Measurements from ENCODE around the gene SNX32.

GRCh38 chr11:65849771-65850216, 16.0 kb downstream of the SNX32 start:
- no peak for TF ChIP-seq CTCF (IDR thresholded peaks at IDR 0.05; ENCODE audit: insufficient read depth, low read length, poor library complexity, severe bottlenecking)
- no peak for TF ChIP-seq EZH2phosphoT487 (conservative IDR thresholded peaks at IDR 0.05; ENCODE audit: low read length)

Measured in SU-DHL-6 (cell line).